ENCODE results near the gene SLC22A23.

GRCh38 chr6:3455147-3455568 lies 1.7 kb downstream of the SLC22A23 start:
- TF ChIP-seq CTCF (IDR thresholded peaks at IDR 0.05): no peak
- TF ChIP-seq POLR2A (IDR thresholded peaks at IDR 0.05): no peak
- TF ChIP-seq POLR2AphosphoS5 (IDR thresholded peaks at IDR 0.05): no peak
- no peak for TF ChIP-seq EP300 (IDR thresholded peaks at IDR 0.05)

All from stomach (tissue), 4 donors.